HepG2 (cell line): Measurements from ENCODE around the gene FRMD4B. TPM values are rescaled to one million over a fixed set of nuclear protein-coding genes. Genes with fewer than 3 reads are reported as not detected.

ENCODE experiments used
- AHR ChIP-seq: IDR thresholded peaks from 2 replicates; pipeline ENCODE4 v1.6.1; 2018; ENCODE audit warnings: missing genetic modification reagents, missing compliant biosample characterization
- CTCF ChIP-seq: sonication (generic); formaldehyde crosslinking; IDR thresholded peaks from 2 replicates; pipeline ENCODE4 v1.5.0; 2020; ENCODE audit warnings: mild to moderate bottlenecking, missing genetic modification reagents, moderate library complexity
- FOSL1 ChIP-seq: sonication (generic); formaldehyde crosslinking; IDR thresholded peaks from 2 replicates; pipeline ENCODE4 v1.9.0; 2021; ENCODE audit warnings: missing genetic modification reagents, borderline replicate concordance
- FOXJ3 ChIP-seq: sonication (generic); formaldehyde crosslinking; IDR thresholded peaks from 2 replicates; pipeline ENCODE4 v1.4.0; 2020; ENCODE audit warnings: missing genetic modification reagents, mild to moderate bottlenecking, borderline replicate concordance
- FOXP1 ChIP-seq, 2 experiments: fragments of 450-650 bp in 1 of 2; IDR thresholded peaks; 2 replicates each; pipeline ENCODE4 v1.6.1; 2017 to 2018; ENCODE audit warnings: antibody characterized with exemption in 1 of 2
- HOXA7 ChIP-seq: sonication (generic); formaldehyde crosslinking; IDR thresholded peaks from 2 replicates; pipeline ENCODE4 v1.8.1; 2022; ENCODE audit warnings: mild to moderate bottlenecking, missing genetic modification reagents, moderate library complexity
- KLF12 ChIP-seq: sonication (generic); formaldehyde crosslinking; IDR thresholded peaks from 2 replicates; pipeline ENCODE4 v1.4.0; 2020; ENCODE audit warnings: missing genetic modification reagents, borderline replicate concordance
- LCORL ChIP-seq, 2 experiments: fragments of 450-650 bp in 1 of 2; sonication (generic) in 1 of 2; formaldehyde crosslinking in 1 of 2; IDR thresholded peaks; 2 replicates each; pipeline versions ENCODE4 v1.5.0 to v1.6.1; 2017 to 2020; ENCODE audit warnings: antibody characterized with exemption in 1 of 2, missing genetic modification reagents in 1 of 2
- MED13 ChIP-seq: sonication (generic); formaldehyde crosslinking; IDR thresholded peaks from 2 replicates; pipeline ENCODE4 v1.5.0; 2020; ENCODE audit warnings: missing genetic modification reagents
- MEIS1 ChIP-seq: sonication (generic); formaldehyde crosslinking; IDR thresholded peaks from 2 replicates; pipeline ENCODE4 v1.9.0; 2021; ENCODE audit warnings: mild to moderate bottlenecking, missing genetic modification reagents, moderate library complexity, borderline replicate concordance
- NCOA2 ChIP-seq: sonication (generic); formaldehyde crosslinking; IDR thresholded peaks from 2 replicates; pipeline ENCODE4 v1.8.0; 2022; ENCODE audit warnings: inconsistent platforms
- NR2F2 ChIP-seq: IDR thresholded peaks from 2 replicates; pipeline ENCODE4 v1.6.1; 2012; ENCODE audit warnings: low read depth, inconsistent platforms, borderline replicate concordance
- NR2F6 ChIP-seq, 2 experiments: IDR thresholded peaks; 2 replicates each; pipeline ENCODE4 v1.6.1; 2016; ENCODE audit warnings: antibody characterized with exemption in 1 of 2, mild to moderate bottlenecking in 1 of 2
- PITX1 ChIP-seq: sonication (generic); formaldehyde crosslinking; IDR thresholded peaks from 2 replicates; pipeline ENCODE4 v1.5.1; 2020; ENCODE audit warnings: mild to moderate bottlenecking, missing genetic modification reagents
- SMC3 ChIP-seq: IDR thresholded peaks from 2 replicates; pipeline ENCODE4 v1.6.1; 2011; ENCODE audit warnings: low read length, improper control_type of control experiment
- ZNF281 ChIP-seq: sonication (generic); formaldehyde crosslinking; IDR thresholded peaks from 2 replicates; pipeline ENCODE4 v1.4.0; 2020; ENCODE audit warnings: missing genetic modification reagents, borderline replicate concordance
- ZNF333 ChIP-seq: sonication (generic); formaldehyde crosslinking; IDR thresholded peaks from 2 replicates; pipeline ENCODE4 v1.4.0; 2020; ENCODE audit warnings: mild to moderate bottlenecking, missing genetic modification reagents, borderline replicate concordance
- ZNF558 ChIP-seq: sonication (generic); formaldehyde crosslinking; IDR thresholded peaks from 2 replicates; pipeline ENCODE4 v1.9.0; 2022; ENCODE audit warnings: mild to moderate bottlenecking, missing genetic modification reagents, borderline replicate concordance
- polyA plus RNA-seq, 8 experiments: library from polyadenylated mRNA; depleted of rRNA in 3 of 8; stranded (reverse) in 7 of 8; unstranded in 1 of 8; fragments of >200 nt; fragmentation: Illumina TruSeq in 4 of 8; extraction: Trizol in 4 of 8; gene quantifications; 2 replicates each; pipeline versions ENCODE4 v1.2.1 to v1.2.3, GENCODE V29; 2011 to 2016; ENCODE audit warnings: low read depth in 4 of 8, missing spikeins in 1 of 8, mixed read lengths in 1 of 8; ENCODE audit not compliant: insufficient read depth in 1 of 8
- total RNA-seq, 5 experiments: library from RNA; depleted of rRNA; stranded (reverse); fragments of >200 nt; fragmentation: Illumina TruSeq; extraction: Trizol; gene quantifications; 2 replicates each; pipeline ENCODE4 v1.2.3, GENCODE V29; 2016; ENCODE audit warnings: low read depth in 1 of 5

The FRMD4B gene
- total and polyA plus RNA-seq, 2 of the 13 experiments (the other 11 are each of a cell fraction or from before 2014, with no cell fraction given): 3.0 to 3.3 TPM

DNA sequence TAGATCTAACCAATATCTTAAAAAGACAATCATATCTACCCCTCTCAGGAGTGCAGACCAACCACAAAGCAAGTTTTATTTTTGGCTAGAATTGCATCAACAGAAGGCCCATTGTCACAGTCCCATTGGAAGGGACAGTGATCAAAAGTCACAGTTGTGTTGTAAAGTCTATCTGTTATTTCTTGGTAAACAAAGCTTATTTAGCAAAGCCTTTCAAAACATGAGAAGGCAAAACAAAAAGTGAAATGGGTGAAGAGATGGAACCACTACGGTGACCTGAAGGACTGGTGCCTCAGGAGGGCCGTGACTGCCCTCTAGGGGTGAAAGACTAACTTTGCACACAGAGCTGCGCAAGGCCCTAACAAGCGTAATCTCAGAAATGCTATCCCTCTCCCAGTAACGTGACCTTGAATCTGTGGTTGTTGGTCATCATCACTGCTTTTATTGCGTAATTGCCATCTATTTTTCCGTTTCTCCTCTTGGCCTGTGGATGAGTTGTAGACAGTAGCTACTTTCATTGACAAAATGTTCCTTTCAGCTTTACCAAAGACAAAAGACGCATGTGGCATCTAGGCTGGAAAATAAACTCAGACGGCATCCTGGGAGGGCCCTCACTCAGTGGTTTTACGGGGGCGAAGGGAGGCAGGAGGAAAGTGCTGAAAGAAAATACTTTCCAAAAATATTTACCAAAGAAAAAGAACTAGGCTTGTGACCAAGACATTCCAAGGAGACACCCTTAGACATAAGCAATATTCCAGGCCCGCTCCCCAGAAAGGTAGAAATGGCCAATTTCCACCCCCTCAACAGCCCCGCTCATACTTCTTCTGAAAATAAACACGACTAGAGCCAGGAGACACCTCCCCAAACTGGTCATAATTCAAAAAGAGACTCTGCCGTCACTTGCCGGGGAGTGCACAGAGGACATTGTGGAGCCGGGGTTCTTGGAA lies 79.4 kb downstream of the FRMD4B start (continued):
- TF ChIP-seq KLF12 (CRISPR knock-in tag) (no peak), FOXP1 (IDR thresholded peaks at IDR 0.05) (no peak), FOXP1 (CRISPR knock-in tag; IDR thresholded peaks at IDR 0.05) (0 out of 2 replicates have a peak, but pooled peaks have one; percentile 8), FOXJ3 (CRISPR knock-in tag) (no peak), ZNF281 (CRISPR knock-in tag) (no peak), MED13 (no peak), NR2F2 (no peak), ZNF558 (CRISPR knock-in tag) (no peak), MEIS1 (no peak), NR2F6 (IDR thresholded peaks at IDR 0.05) (no peak), NR2F6 (CRISPR knock-in tag; IDR thresholded peaks at IDR 0.05) (0 out of 2 replicates have a peak, but pooled peaks have one; percentile 18), LCORL (IDR thresholded peaks at IDR 0.05) (no peak), LCORL (CRISPR knock-in tag; IDR thresholded peaks at IDR 0.05) (no peak), PITX1 (no peak), HOXA7 (no peak), ZNF333 (CRISPR knock-in tag) (no peak), FOSL1 (CRISPR knock-in tag) (no peak), CTCF (CRISPR knock-in tag) (peak; percentile 95), AHR (CRISPR knock-in tag) (no peak), SMC3 (peak; percentile 97), NCOA2 (no peak)
